GM23338 (cell line): ENCODE measurements around the gene PAM16.

Experiments used
- CTCF ChIP-seq, 2 experiments: fragments of 200-600 bp in 1 of 2; sonication (generic) in 1 of 2; conservative IDR thresholded peaks; 2 replicates each; pipeline versions ENCODE4 v1.5.1 to v1.6.1; 2016 to 2017; ENCODE audit warnings: antibody characterized with exemption in 2 of 2, low read depth in 2 of 2, mild to moderate bottlenecking in 2 of 2, moderate library complexity in 1 of 2
- EZH2 ChIP-seq: fragments of 200-600 bp; sonication (generic); IDR thresholded peaks from one replicate; pipeline ENCODE4 v1.8.0; 2017; ENCODE audit warnings: antibody characterized with exemption, mild to moderate bottlenecking, low read depth; ENCODE audit not compliant: unreplicated experiment
- EZH2phosphoT487 ChIP-seq: fragments of 200-600 bp; sonication (generic); IDR thresholded peaks from one replicate; pipeline ENCODE4 v1.8.1; 2018; ENCODE audit warnings: antibody characterized with exemption; ENCODE audit not compliant: unreplicated experiment
- JUNB ChIP-seq: IDR thresholded peaks from one replicate; pipeline ENCODE4 v1.6.1; 2016; ENCODE audit warnings: antibody characterized with exemption; ENCODE audit not compliant: unreplicated experiment
- POLR2AphosphoS5 ChIP-seq: IDR thresholded peaks from 2 replicates; pipeline ENCODE4 v1.6.1; 2016; ENCODE audit warnings: antibody characterized with exemption, low read depth
- ZNF331 ChIP-seq: fragments of 250-450 bp; sonication (Bioruptor Pico); IDR thresholded peaks from 2 replicates; pipeline ENCODE4 v1.5.0; 2020; ENCODE audit warnings: low read depth, mild to moderate bottlenecking, moderate library complexity
- TF ChIP-seq, protein P1 (sequence below): IDR thresholded peaks from 2 replicates; pipeline ENCODE4 v1.6.1; 2016; ENCODE audit warnings: antibody characterized with exemption

DNA sequence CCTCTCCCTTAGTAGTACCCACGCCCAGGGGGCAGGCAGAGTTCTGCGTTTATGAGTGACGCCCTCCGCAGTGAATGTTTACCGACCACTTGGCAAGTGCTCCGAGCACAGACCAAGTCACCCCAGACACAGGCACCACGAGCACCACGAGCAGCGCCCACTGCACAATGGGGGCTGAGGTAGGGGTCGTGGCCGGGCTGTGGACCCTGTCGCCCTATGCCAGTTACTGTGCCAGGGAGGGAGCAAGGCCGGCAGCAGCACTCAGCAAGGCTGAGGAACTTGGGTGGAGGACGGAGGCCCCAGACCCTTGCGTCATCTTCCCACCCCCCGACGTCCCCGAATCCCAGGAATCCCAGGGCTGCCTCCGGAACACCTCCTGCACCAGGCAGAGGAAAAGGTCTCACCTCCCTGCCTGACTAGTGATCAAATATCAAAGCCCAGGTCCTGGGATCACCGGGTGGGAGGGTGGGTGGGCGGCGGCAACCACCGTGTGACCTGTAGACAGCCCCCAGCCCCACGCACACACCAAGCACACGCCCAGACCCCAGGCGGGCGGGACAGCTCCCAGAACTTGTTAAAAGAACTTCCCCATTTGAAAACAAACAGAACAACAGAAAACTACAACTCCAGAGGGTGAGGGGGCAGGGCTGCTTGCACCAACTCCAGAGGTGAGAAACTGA, 25.9 kb upstream of the PAM16 start:
- TF ChIP-seq POLR2AphosphoS5 (no peak), ZNF331 (CRISPR knock-in tag) (no peak), EZH2phosphoT487 (no peak), CTCF (conservative IDR thresholded peaks at IDR 0.05; ENCODE audit: low read depth in 2 of 2) (no peak), JUNB (no peak), EZH2 (no peak)
- TF ChIP-seq, protein P1, sequence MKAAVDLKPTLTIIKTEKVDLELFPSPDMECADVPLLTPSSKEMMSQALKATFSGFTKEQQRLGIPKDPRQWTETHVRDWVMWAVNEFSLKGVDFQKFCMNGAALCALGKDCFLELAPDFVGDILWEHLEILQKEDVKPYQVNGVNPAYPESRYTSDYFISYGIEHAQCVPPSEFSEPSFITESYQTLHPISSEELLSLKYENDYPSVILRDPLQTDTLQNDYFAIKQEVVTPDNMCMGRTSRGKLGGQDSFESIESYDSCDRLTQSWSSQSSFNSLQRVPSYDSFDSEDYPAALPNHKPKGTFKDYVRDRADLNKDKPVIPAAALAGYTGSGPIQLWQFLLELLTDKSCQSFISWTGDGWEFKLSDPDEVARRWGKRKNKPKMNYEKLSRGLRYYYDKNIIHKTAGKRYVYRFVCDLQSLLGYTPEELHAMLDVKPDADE = no peak
